Smooth muscle cell of the coronary artery (primary cell): ENCODE data around the gene MAGED2. TPM values are rescaled to one million over a fixed set of nuclear protein-coding genes. Genes with fewer than 3 reads are reported as not detected.

Source experiments
- total RNA-seq: library from RNA; depleted of rRNA; stranded (reverse); fragments of >200 nt; gene quantifications from 2 replicates; pipeline ENCODE4 v1.2.3, GENCODE V29; 2014; ENCODE audit warnings: low replicate concordance

MAGED2 gene
- total RNA-seq = 110 and 379 TPM in 2 replicates

GRCh38 chrX:54807524-54808108 lies at the start of gene MAGED2:
Gene MAGED2, plus strand, starts transcription at chrX:54807745. Its CDS starts 1,587 bp downstream, at chrX:54809332.

GRCh38 chrX:54798137-54798536 lies 9.4 kb upstream of the MAGED2 start, which contains the start of gene ITIH6:
Gene ITIH6, minus strand, starts transcription at chrX:54798255. Its CDS starts 45 bp downstream, at chrX:54798210.

Other genes with a start within 250 kb of the MAGED2 start
- gene ITIH6, start 9.5 kb upstream of the MAGED2 start, total RNA-seq = not detected in 2 replicates
- gene TRO, start 113.1 kb downstream of the MAGED2 start, total RNA-seq = 5.9 and 18.3 TPM in 2 replicates
- gene PFKFB1, start 186.4 kb downstream of the MAGED2 start, total RNA-seq = 0.08 TPM in 1 of 2 replicates, not detected in the other
- 2.7 and 7.7 TPM in 2 replicates for gene APEX2, start 192.6 kb downstream of the MAGED2 start, total RNA-seq
- not detected in 2 replicates for gene ALAS2, start 223.2 kb downstream of the MAGED2 start, total RNA-seq